Brain microvascular endothelial cell (primary cell): ENCODE results near the gene CRTC1.

Experiments used
- DNase-seq: peaks from one replicate; pipeline ENCODE4 v3.0.0-alpha.2; 2020
- H3K27ac ChIP-seq: fragments of 250-450 bp; sonication (Bioruptor Pico); 2 replicates; pipeline ENCODE4 v1.5.1; 2020; ENCODE audit warnings: mild to moderate bottlenecking, moderate library complexity
- H3K27me3 ChIP-seq: fragments of 250-450 bp; sonication (Bioruptor Pico); replicated peaks from 2 replicates; pipeline ENCODE4 v1.5.1; 2020; ENCODE audit warnings: mild to moderate bottlenecking
- H3K36me3 ChIP-seq: fragments of 250-450 bp; sonication (Bioruptor Pico); replicated peaks from 2 replicates; pipeline ENCODE4 v1.5.1; 2020; ENCODE audit warnings: mild to moderate bottlenecking
- H3K4me3 ChIP-seq: 2 replicates; pipeline ENCODE4 v1.5.1; 2011; ENCODE audit warnings: low read depth, mild to moderate bottlenecking, control low read depth, low read length, moderate library complexity
- CTCF ChIP-seq: IDR thresholded peaks from 2 replicates; pipeline ENCODE4 v1.5.1; 2011; ENCODE audit warnings: low read depth, mild to moderate bottlenecking, moderate library complexity, low read length, control low read depth, inconsistent platforms; ENCODE audit errors: missing control alignments
- in situ Hi-C: cut with HindIII; loops from 2 replicates; pipeline ENCODE4 v1.10.0; 2017; ENCODE audit warnings: low sequenced_read_pairs, low pct_ligation_motif_present

CRTC1 gene

GRCh38 chr19:18701250-18701608 is 17.7 kb downstream of the CRTC1 start:
- no peak for DNase-seq
- TF ChIP-seq CTCF: no peak
- Histone ChIP-seq H3K36me3 (no peaks in the 10 kb centered on the region), H3K27ac (no peak overlapping the region), H3K27me3 (no peaks in the 10 kb centered on the region), H3K4me3 (no peak overlapping the region)
- in situ Hi-C loops: no loop called here

- Histone ChIP-seq H3K4me3 (no peak overlapping the region), H3K36me3 (no peaks in the 10 kb centered on the region), H3K27ac (no peak overlapping the region), H3K27me3 (no peaks in the 10 kb centered on the region)
- no peak for TF ChIP-seq CTCF
- in situ Hi-C loops: no loop called here
- no peak for DNase-seq
These were observed 20.6 kb downstream of the CRTC1 start for GRCh38 chr19:18704054-18704453.

GRCh38 chr19:18704971-18705370 is 21.5 kb downstream of the CRTC1 start:
- H3K27me3 ChIP-seq: no peaks in the 10 kb centered on the region
- no peak overlapping the region for H3K4me3 ChIP-seq
- no peak overlapping the region for H3K27ac ChIP-seq
- no peak for TF ChIP-seq CTCF
- H3K36me3 ChIP-seq: no peaks in the 10 kb centered on the region
- in situ Hi-C loops: no loop called here
- DNase-seq: no peak

GRCh38 chr19:18708452-18709231 is 25.2 kb downstream of the CRTC1 start:
- Histone ChIP-seq H3K27me3 (no peaks in the 10 kb centered on the region), H3K4me3 (no peak overlapping the region), H3K36me3 (no peaks in the 10 kb centered on the region), H3K27ac (no peak overlapping the region)
- in situ Hi-C loops: no loop called here
- TF ChIP-seq CTCF: no peak
- DNase-seq: no peak

GRCh38 chr19:18709546-18709945 is 26.1 kb downstream of the CRTC1 start:
- in situ Hi-C loops: no loop called here
- H3K4me3 ChIP-seq: no peak overlapping the region
- no peak for TF ChIP-seq CTCF
- no peak overlapping the region for H3K27ac ChIP-seq
- no peaks in the 10 kb centered on the region for H3K27me3 ChIP-seq
- DNase-seq: no peak
- no peaks in the 10 kb centered on the region for H3K36me3 ChIP-seq

- Histone ChIP-seq H3K27me3 (no peaks in the 10 kb centered on the region), H3K27ac (no peak overlapping the region), H3K4me3 (no peak overlapping the region), H3K36me3 (no peaks in the 10 kb centered on the region)
- no peak for TF ChIP-seq CTCF
- in situ Hi-C loops: no loop called here
- DNase-seq: no peak
These were observed 26.7 kb downstream of the CRTC1 start for GRCh38 chr19:18710186-18710585.
